ENCODE data around the gene RAD54L2. TPM values are rescaled to one million over a fixed set of nuclear protein-coding genes. Genes with fewer than 3 reads are reported as not detected.
"Not testable (repeated sequence)": the region's sequence is repeated elsewhere in the genome, so short reads cannot be mapped to it uniquely, and the experiment has no call there.

RAD54L2 gene
- polyA plus RNA-seq, 2 donors, result 1.9 to 3.3 TPM

- H3K27ac ChIP-seq (ENCODE audit: low read depth in 2 of 2, low read length in 1 of 2), result no peak overlapping the region
- no peaks in the 10 kb centered on the region for H3K27me3 ChIP-seq (ENCODE audit: control insufficient read depth in 1 of 2, insufficient read depth in 2 of 2, low read length in 2 of 2)
- H3K4me3 ChIP-seq (ENCODE audit: low read depth in 1 of 2, low read length in 2 of 2), result no peak overlapping the region
- H3K36me3 ChIP-seq (ENCODE audit: control insufficient read depth in 2 of 2, insufficient read depth in 2 of 2, low read length in 1 of 2), result no peaks in the 10 kb centered on the region
- H3K9me3 ChIP-seq (ENCODE audit: control insufficient read depth in 2 of 2, insufficient read depth in 1 of 2, low read depth in 1 of 2, low read length in 1 of 2), result no peaks in the 10 kb centered on the region
- H3K4me1 ChIP-seq (ENCODE audit: control insufficient read depth in 2 of 2, insufficient read depth in 2 of 2, low read length in 1 of 2), result no peaks in the 10 kb centered on the region
- 89 to 91% methylated on average over 5 of the region's 5 CpGs for WGBS, 2 donors
Measured at GRCh38 chr3:51514210-51514609, 24.3 kb upstream of the RAD54L2 start.

GRCh38 chr3:51519848-51520247 is 18.7 kb upstream of the RAD54L2 start:
- Histone ChIP-seq H3K4me1 (ENCODE audit: control insufficient read depth in 2 of 2, insufficient read depth in 2 of 2, low read length in 1 of 2) (no peaks in the 10 kb centered on the region), H3K36me3 (ENCODE audit: control insufficient read depth in 2 of 2, insufficient read depth in 2 of 2, low read length in 1 of 2) (no peaks in the 10 kb centered on the region), H3K27ac (ENCODE audit: low read depth in 2 of 2, low read length in 1 of 2) (no peak overlapping the region), H3K4me3 (ENCODE audit: low read depth in 1 of 2, low read length in 2 of 2) (no peak overlapping the region), H3K9me3 (ENCODE audit: control insufficient read depth in 2 of 2, insufficient read depth in 1 of 2, low read depth in 1 of 2, low read length in 1 of 2) (no peaks in the 10 kb centered on the region), H3K27me3 (ENCODE audit: control insufficient read depth in 1 of 2, insufficient read depth in 2 of 2, low read length in 2 of 2) (no peaks in the 10 kb centered on the region)
- 67 to 89% methylated on average over 2 of the region's 2 CpGs for WGBS, 2 donors

GRCh38 chr3:51520906-51521730 is 17.4 kb upstream of the RAD54L2 start:
- not testable (repeated sequence) for H3K27ac ChIP-seq (ENCODE audit: low read depth in 2 of 2, low read length in 1 of 2); H3K4me1 ChIP-seq (ENCODE audit: control insufficient read depth in 2 of 2, insufficient read depth in 2 of 2, low read length in 1 of 2); H3K4me3 ChIP-seq (ENCODE audit: low read depth in 1 of 2, low read length in 2 of 2); H3K9me3 ChIP-seq (ENCODE audit: control insufficient read depth in 2 of 2, insufficient read depth in 1 of 2, low read depth in 1 of 2, low read length in 1 of 2); H3K27me3 ChIP-seq (ENCODE audit: control insufficient read depth in 1 of 2, insufficient read depth in 2 of 2, low read length in 2 of 2); H3K36me3 ChIP-seq (ENCODE audit: control insufficient read depth in 2 of 2, insufficient read depth in 2 of 2, low read length in 1 of 2)
- 82% methylated on average over 5 of the region's 5 CpGs for WGBS, 2 donors

- H3K9me3 ChIP-seq (ENCODE audit: control insufficient read depth in 2 of 2, insufficient read depth in 1 of 2, low read depth in 1 of 2, low read length in 1 of 2), result no peaks in the 10 kb centered on the region
- 78 to 80% methylated on average over 10 to 11 of the region's 11 CpGs for WGBS, 2 donors
- no peak overlapping the region for H3K4me3 ChIP-seq (ENCODE audit: low read depth in 1 of 2, low read length in 2 of 2)
- no peaks in the 10 kb centered on the region for H3K4me1 ChIP-seq (ENCODE audit: control insufficient read depth in 2 of 2, insufficient read depth in 2 of 2, low read length in 1 of 2)
- no peaks in the 10 kb centered on the region for H3K27me3 ChIP-seq (ENCODE audit: control insufficient read depth in 1 of 2, insufficient read depth in 2 of 2, low read length in 2 of 2)
- H3K36me3 ChIP-seq (ENCODE audit: control insufficient read depth in 2 of 2, insufficient read depth in 2 of 2, low read length in 1 of 2), result no peaks in the 10 kb centered on the region
- no peak overlapping the region for H3K27ac ChIP-seq (ENCODE audit: low read depth in 2 of 2, low read length in 1 of 2)
Measured at GRCh38 chr3:51522273-51522962, 16.1 kb upstream of the RAD54L2 start.

GRCh38 chr3:51524874-51525273 is 13.6 kb upstream of the RAD54L2 start:
- not testable (repeated sequence) for H3K36me3 ChIP-seq (ENCODE audit: control insufficient read depth in 2 of 2, insufficient read depth in 2 of 2, low read length in 1 of 2)

GRCh38 chr3:51530485-51530884 is 8.0 kb upstream of the RAD54L2 start:
- no peak overlapping the region for H3K27ac ChIP-seq (ENCODE audit: low read depth in 2 of 2, low read length in 1 of 2)
- no peaks in the 10 kb centered on the region for H3K27me3 ChIP-seq (ENCODE audit: control insufficient read depth in 1 of 2, insufficient read depth in 2 of 2, low read length in 2 of 2)
- H3K4me3 ChIP-seq (ENCODE audit: low read depth in 1 of 2, low read length in 2 of 2), result no peak overlapping the region
- H3K9me3 ChIP-seq (ENCODE audit: control insufficient read depth in 2 of 2, insufficient read depth in 1 of 2, low read depth in 1 of 2, low read length in 1 of 2), result no peaks in the 10 kb centered on the region
- no peaks in the 10 kb centered on the region for H3K4me1 ChIP-seq (ENCODE audit: control insufficient read depth in 2 of 2, insufficient read depth in 2 of 2, low read length in 1 of 2)
- H3K36me3 ChIP-seq (ENCODE audit: control insufficient read depth in 2 of 2, insufficient read depth in 2 of 2, low read length in 1 of 2), result no peaks in the 10 kb centered on the region
- 89 to 93% methylated on average over 7 of the region's 7 CpGs for WGBS, 2 donors

More at GRCh38 chr3:51524874-51525273, 13.6 kb upstream of the RAD54L2 start:
- WGBS, 2 donors, result 91 to 94% methylated on average over 6 of the region's 6 CpGs
- H3K4me1 ChIP-seq (ENCODE audit: control insufficient read depth in 2 of 2, insufficient read depth in 2 of 2, low read length in 1 of 2); H3K4me3 ChIP-seq (ENCODE audit: low read depth in 1 of 2, low read length in 2 of 2); H3K27ac ChIP-seq (ENCODE audit: low read depth in 2 of 2, low read length in 1 of 2); H3K27me3 ChIP-seq (ENCODE audit: control insufficient read depth in 1 of 2, insufficient read depth in 2 of 2, low read length in 2 of 2); H3K9me3 ChIP-seq (ENCODE audit: control insufficient read depth in 2 of 2, insufficient read depth in 1 of 2, low read depth in 1 of 2, low read length in 1 of 2): not testable (repeated sequence)

- Histone ChIP-seq H3K4me1 (ENCODE audit: control insufficient read depth in 2 of 2, insufficient read depth in 2 of 2, low read length in 1 of 2) (no peaks in the 10 kb centered on the region), H3K36me3 (ENCODE audit: control insufficient read depth in 2 of 2, insufficient read depth in 2 of 2, low read length in 1 of 2) (no peaks in the 10 kb centered on the region), H3K9me3 (ENCODE audit: control insufficient read depth in 2 of 2, insufficient read depth in 1 of 2, low read depth in 1 of 2, low read length in 1 of 2) (no peaks in the 10 kb centered on the region), H3K27me3 (ENCODE audit: control insufficient read depth in 1 of 2, insufficient read depth in 2 of 2, low read length in 2 of 2) (no peaks in the 10 kb centered on the region), H3K27ac (ENCODE audit: low read depth in 2 of 2, low read length in 1 of 2) (no peak overlapping the region), H3K4me3 (ENCODE audit: low read depth in 1 of 2, low read length in 2 of 2) (no peak overlapping the region)
- 80% methylated on average over 7 of the region's 7 CpGs for WGBS, 2 donors
Measured at GRCh38 chr3:51535146-51536019, 3.1 kb upstream of the RAD54L2 start.

- WGBS, 2 donors, result 75 to 76% methylated on average over 16 of the region's 16 CpGs
- not testable (repeated sequence) for H3K36me3 ChIP-seq (ENCODE audit: control insufficient read depth in 2 of 2, insufficient read depth in 2 of 2, low read length in 1 of 2); H3K9me3 ChIP-seq (ENCODE audit: control insufficient read depth in 2 of 2, insufficient read depth in 1 of 2, low read depth in 1 of 2, low read length in 1 of 2); H3K4me1 ChIP-seq (ENCODE audit: control insufficient read depth in 2 of 2, insufficient read depth in 2 of 2, low read length in 1 of 2); H3K27me3 ChIP-seq (ENCODE audit: control insufficient read depth in 1 of 2, insufficient read depth in 2 of 2, low read length in 2 of 2)
- Histone ChIP-seq H3K27ac (ENCODE audit: low read depth in 2 of 2, low read length in 1 of 2) (peak overlapping the region in 1 of 2 donors; percentile 63), H3K4me3 (ENCODE audit: low read depth in 1 of 2, low read length in 2 of 2) (peak overlapping the region; percentile 67 to 96)
Measured at GRCh38 chr3:51537631-51538030, 888 bp upstream of the RAD54L2 start.

- Histone ChIP-seq H3K27ac (ENCODE audit: low read depth in 2 of 2, low read length in 1 of 2) (peak overlapping the region; percentile 54 to 63), H3K4me3 (ENCODE audit: low read depth in 1 of 2, low read length in 2 of 2) (peak overlapping the region; percentile 67 to 96), H3K36me3 (ENCODE audit: control insufficient read depth in 2 of 2, insufficient read depth in 2 of 2, low read length in 1 of 2) (no peaks in the 10 kb centered on the region), H3K27me3 (ENCODE audit: control insufficient read depth in 1 of 2, insufficient read depth in 2 of 2, low read length in 2 of 2) (no peaks in the 10 kb centered on the region), H3K9me3 (ENCODE audit: control insufficient read depth in 2 of 2, insufficient read depth in 1 of 2, low read depth in 1 of 2, low read length in 1 of 2) (no peaks in the 10 kb centered on the region), H3K4me1 (ENCODE audit: control insufficient read depth in 2 of 2, insufficient read depth in 2 of 2, low read length in 1 of 2) (no peaks in the 10 kb centered on the region)
- WGBS, 2 donors, result 1 to 2% methylated on average over 7 of the region's 7 CpGs
Measured at GRCh38 chr3:51538115-51538458, 432 bp upstream of the RAD54L2 start.
